ENCODE results near the gene JAZF1. TPM values are rescaled to one million over a fixed set of nuclear protein-coding genes. Genes with fewer than 3 reads are reported as not detected.

Gene JAZF1
- total RNA-seq, 1 experiment from 2014 or later, result 9.1 TPM

- H3K9ac ChIP-seq (ENCODE audit: extremely low read depth, insufficient read length, low read length), result no peak overlapping the region
- no peak overlapping the region for H3K4me3 Mint-ChIP-seq
Measured at GRCh38 chr7:27917119-27917518, 263.5 kb downstream of the JAZF1 start.

More at GRCh38 chr7:27917119-27917518, 263.5 kb downstream of the JAZF1 start:
- Mint-ChIP-seq H3K4me1 (peaks cover 41 to 42% of the 10 kb centered on the region in 2 experiments), H3K9me3 (0 out of 5 replicates have a peak, but pooled peaks cover 0 to 2% of the 10 kb centered on the region in 2 experiments), H3K27ac (no peak overlapping the region), H3K27me3 (ENCODE audit: low read depth) (no peaks in the 10 kb centered on the region; the same call in 1 of the 2 replicates), H3K36me3 (ENCODE audit: insufficient read depth in 1 of 3, low read depth in 3 of 3) (peaks cover 0 to 15% (median 0%) of the 10 kb centered on the region in 3 experiments; a peak in 3 of 7 replicates)
- no peak overlapping the region for H3K4me2 ChIP-seq (ENCODE audit: insufficient read depth, insufficient read length, low read length)
- H3K79me1 ChIP-seq (ENCODE audit: insufficient read depth, low read depth, low read length, poor library complexity, severe bottlenecking), result no peaks in the 10 kb centered on the region
- H2BK12ac ChIP-seq (ENCODE audit: insufficient read length, low read depth, low read length), result no peak overlapping the region
- no peak overlapping the region for H3K4ac ChIP-seq (ENCODE audit: low read depth, low read length)
- H4K20me1 ChIP-seq (ENCODE audit: control insufficient read depth, insufficient read depth, insufficient read length), result no peaks in the 10 kb centered on the region
- no peak overlapping the region for H3K18ac ChIP-seq (ENCODE audit: insufficient read length, low read depth, low read length)
- no peak overlapping the region for H3K14ac ChIP-seq (ENCODE audit: insufficient read depth, low read length)
- no peak overlapping the region for H2BK120ac ChIP-seq (ENCODE audit: low read depth, low read length, poor library complexity, severe bottlenecking)
- H3K56ac ChIP-seq (ENCODE audit: insufficient read length, low read depth, low read length), result no peak overlapping the region
- H4K91ac ChIP-seq (ENCODE audit: insufficient read length, low read depth, low read length), result no peak overlapping the region
- H4K5ac ChIP-seq (ENCODE audit: insufficient read length, low read depth, low read length), result no peak overlapping the region
- DNase-seq, result no peak
- no peak overlapping the region for H3T11ph ChIP-seq (ENCODE audit: low read length)
- H3K27me3 ChIP-seq (ENCODE audit: insufficient read depth, low read length), result no peaks in the 10 kb centered on the region
- H3K23ac ChIP-seq (ENCODE audit: insufficient read length, low read depth, low read length), result no peak overlapping the region
- no peak overlapping the region for H2BK5ac ChIP-seq (ENCODE audit: insufficient read length, low read length)
- H2BK15ac ChIP-seq (ENCODE audit: low read depth, low read length), result no peak overlapping the region
- peaks cover 14% of the 10 kb centered on the region; the same call in 1 of the 2 replicates for H3K4me1 ChIP-seq (ENCODE audit: insufficient read depth, low read length)
- no peaks in the 10 kb centered on the region for H3K79me2 ChIP-seq (ENCODE audit: insufficient read depth, low read length)
- no peak overlapping the region for H3K27ac ChIP-seq (ENCODE audit: insufficient read length, low read depth, low read length)
- H4K8ac ChIP-seq (replicated peaks; ENCODE audit: insufficient read length, low read depth, low read length), result no peak overlapping the region
- H2BK20ac ChIP-seq (ENCODE audit: low read depth, low read length, poor library complexity, severe bottlenecking), result no peak overlapping the region
- no CpG with 5 or more reads among the region's 2 CpGs for WGBS (ENCODE audit: extremely low coverage, insufficient read length, low lambda C conversion rate)
- H2AK5ac ChIP-seq (ENCODE audit: insufficient read length, low read length), result no peak overlapping the region
- no peaks in the 10 kb centered on the region for H3K23me2 ChIP-seq (ENCODE audit: insufficient read length, low read depth, low read length, poor library complexity, severe bottlenecking)
- no peak overlapping the region for H2AFZ ChIP-seq (ENCODE audit: low read length)
- no peaks in the 10 kb centered on the region for H3K9me3 ChIP-seq (ENCODE audit: control insufficient read depth, low read depth, low read length)
- no peak for TF ChIP-seq CTCF (conservative IDR thresholded peaks at IDR 0.05)
